OCI-M2 (cell line): Measurements from ENCODE around the gene GSTP1.

Experiments
- DNase-seq: peaks from one replicate; lab custom pipeline; 2025; ENCODE audit not compliant: unreplicated experiment; lab: John Stamatoyannopoulos, UW

GSTP1 gene

GRCh38 chr11:67628710-67629385, 45.2 kb downstream of the GSTP1 start:
- no peak for DNase-seq

DNA sequence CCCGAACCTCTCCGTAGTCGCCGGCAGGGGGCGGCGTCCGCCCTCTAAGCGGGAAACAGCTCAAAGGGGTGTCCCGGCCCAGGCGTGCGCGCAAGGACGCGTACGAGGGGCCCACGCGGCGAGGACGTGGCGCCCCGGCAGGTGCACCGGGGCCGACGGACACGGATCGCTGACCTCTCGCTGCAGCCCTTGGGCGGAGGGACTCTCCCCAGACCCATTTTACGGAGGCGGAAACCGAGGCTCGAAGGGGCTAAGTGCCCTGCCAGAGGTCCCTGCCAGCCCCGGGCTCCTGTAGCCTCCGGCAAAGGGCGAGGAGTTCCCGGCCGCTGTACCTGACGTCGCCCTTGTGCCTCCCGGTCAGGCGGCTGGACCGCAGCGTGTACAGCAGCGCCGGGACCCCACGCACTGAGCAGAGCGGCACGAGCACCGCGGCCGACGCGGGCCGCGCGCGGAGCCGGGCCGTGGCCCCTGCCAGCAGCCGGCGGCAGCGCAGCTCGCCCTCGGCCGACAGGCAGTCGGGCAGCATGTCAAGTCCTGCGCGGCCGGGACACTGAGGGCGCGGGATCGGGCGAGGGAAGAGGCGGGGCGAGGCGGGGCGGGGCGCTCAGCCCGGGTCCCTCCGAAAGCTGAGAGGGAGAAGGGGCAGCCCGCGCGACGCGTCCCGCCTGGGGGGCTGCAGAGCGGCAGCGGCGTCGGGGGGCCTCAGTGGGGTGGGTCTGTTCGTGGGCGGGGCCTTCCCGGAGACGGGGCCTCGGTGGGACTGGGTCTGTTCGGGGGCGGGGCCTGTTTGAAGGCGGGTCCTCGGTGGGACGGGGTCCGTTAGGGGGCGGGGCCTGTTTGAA, 46.0 kb downstream of the GSTP1 start, which contains the start of gene NUDT8:
Gene NUDT8, minus strand, starts transcription at position 552 of the 842 bp plus-strand sequence. Its CDS starts 26 bp downstream, at position 526.
- DNase-seq = no peak

DNA sequence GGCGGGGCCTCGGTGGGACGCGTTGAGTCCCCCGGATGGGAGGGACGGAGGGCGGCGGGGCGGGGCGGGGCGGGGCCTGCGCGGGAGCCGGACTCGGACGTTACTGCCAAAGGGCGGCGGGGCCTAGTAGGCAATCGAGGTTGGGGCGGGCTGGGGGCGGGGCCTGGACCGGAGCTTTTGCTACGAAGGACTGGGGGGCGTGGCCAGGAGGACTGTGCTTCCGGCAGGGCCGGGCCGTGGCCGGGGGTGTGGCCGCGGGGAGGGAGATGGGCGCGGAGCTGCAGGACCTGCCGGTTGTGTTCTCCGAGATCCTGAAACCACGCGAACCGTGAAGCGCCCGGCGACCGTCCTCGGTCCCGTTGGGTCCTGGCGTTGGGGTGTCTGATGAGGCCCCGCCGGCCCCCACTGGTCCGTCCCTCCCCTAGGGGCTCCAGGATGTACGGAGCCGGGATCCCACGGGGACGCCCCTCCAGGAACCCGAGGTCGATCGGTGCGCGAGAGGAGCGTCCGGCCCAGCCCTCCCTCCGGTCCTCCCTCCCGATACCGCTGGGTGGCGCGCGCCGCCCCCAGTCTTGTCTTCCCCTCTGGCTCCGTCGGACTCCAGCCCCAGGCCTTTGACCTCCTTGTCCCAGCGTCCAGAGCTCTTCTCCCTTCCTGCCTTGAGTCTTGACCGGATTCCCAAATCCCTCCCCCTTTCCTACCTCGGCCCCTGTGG, 46.8 kb downstream of the GSTP1 start:
- peak; percentile 71 for DNase-seq

DNA sequence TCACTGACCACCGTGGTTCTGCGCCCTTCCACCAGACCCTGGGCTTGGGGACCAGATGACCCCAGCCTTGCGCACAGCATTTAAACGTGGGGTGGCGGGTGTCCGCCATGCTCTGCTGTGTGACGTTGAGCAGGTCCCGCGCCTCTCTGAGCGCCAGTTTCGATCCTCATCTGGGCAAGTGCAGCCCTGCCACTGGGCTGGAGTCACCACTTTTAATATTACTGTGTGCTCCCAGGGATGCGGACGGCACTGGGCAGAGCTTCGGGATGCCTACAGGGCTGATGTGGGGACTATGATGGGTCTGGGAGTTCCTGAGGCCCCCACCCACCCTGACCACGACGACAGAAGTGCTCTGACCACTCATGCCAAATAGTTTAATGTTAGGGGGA, 47.3 kb downstream of the GSTP1 start:
- DNase-seq = no peak

DNA sequence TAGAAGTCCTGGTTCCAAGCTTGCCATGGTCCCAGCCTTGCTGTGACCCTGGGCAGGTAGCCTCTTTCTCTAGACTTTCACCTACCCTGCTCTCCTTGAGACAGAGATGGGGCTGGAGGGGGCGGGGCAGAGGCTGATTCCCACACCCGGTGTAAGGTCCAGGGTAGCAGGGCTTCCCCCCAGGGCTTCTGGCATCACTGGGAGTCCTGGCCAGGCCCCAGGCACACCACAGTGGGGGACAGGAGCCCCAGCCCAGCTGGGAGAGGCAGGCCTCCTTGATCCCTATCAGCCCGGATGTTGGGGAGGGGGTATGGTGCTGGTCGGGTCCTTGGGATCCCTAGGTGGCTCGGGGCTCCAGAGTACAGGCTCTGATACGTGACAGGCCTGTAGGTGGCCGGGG, 47.8 kb downstream of the GSTP1 start:
- DNase-seq = no peak

GRCh38 chr11:67631853-67632174, 48.2 kb downstream of the GSTP1 start:
- DNase-seq = no peak

DNA sequence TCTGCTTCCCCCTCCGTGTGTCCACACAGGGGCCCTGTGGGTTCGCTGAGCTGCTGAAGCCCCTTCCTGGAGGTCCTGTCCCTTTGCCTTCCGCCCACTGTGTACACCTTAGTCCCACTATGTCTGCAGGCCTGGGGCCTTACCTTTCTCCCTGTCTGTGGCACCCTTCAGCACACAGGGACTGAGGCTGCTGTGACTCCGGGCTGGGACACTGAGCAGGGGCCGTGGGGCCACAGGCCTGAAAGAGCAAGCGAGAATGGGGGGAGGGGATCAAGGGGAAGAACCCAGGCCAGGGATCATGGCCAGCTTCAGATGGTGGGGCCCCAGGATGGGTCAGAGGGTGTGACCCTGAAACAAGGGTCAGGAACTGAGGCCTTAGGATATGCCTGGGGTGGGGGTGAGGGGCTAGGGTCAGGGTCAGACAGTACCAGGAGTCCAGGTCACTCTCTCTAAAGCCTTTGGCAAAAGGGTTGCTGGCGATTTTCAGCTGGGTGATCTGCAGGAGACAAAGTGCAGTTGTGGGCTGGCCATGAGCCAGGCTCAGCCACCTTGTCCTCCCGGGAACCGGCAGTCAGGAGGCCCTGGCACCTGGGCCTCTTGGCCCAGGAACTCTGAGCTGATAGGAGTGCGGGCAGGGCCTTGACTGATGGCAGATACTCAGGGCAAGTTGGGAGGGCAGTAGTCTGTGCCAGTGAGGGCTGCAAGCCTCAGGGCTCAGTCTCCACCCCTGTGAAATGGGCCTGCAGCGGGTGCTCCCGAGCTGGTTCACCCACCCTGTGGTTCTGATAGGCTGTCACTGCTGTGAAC, 48.8 kb downstream of the GSTP1 start:
- no peak for DNase-seq

DNA sequence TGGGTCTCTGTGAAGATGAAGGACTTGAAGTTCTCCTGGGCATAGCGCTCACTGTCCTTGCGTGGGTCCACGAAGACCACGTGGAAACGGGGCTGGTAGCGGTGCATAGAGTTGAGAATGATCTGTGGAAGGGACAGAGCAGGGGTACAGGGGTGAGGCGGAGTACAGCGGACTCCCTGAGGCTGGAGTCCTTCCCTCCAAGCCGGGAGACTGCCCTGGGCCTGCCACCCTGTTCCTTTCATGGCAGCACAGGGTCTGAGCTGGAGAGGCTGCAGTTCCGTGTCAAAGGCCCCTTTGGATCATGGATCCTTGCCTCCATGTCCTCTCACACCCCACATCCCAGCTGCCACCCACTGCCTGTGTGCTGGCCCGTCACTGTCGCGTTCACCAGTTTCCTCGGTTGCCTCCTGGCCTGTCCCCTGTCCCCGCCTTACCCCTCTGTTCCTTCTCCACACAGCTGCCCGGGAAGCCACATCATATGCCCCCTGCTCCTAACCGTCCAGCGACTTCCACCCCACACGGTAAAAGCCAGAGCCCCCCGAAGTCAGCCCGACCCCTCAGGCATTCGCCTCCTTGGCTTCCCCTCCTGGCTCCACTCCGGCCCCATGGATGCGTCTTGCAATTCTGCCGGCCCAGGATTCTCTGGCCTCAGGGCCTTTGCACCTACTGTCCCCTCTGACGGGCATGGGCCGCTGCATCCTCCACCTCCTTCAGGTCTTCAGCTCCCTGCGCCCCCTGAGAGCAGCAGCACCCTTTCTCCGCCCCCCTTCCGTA, 49.6 kb downstream of the GSTP1 start:
- no peak for DNase-seq

- no peak for DNase-seq
These were observed 50.2 kb downstream of the GSTP1 start for GRCh38 chr11:67633758-67634365.

DNA sequence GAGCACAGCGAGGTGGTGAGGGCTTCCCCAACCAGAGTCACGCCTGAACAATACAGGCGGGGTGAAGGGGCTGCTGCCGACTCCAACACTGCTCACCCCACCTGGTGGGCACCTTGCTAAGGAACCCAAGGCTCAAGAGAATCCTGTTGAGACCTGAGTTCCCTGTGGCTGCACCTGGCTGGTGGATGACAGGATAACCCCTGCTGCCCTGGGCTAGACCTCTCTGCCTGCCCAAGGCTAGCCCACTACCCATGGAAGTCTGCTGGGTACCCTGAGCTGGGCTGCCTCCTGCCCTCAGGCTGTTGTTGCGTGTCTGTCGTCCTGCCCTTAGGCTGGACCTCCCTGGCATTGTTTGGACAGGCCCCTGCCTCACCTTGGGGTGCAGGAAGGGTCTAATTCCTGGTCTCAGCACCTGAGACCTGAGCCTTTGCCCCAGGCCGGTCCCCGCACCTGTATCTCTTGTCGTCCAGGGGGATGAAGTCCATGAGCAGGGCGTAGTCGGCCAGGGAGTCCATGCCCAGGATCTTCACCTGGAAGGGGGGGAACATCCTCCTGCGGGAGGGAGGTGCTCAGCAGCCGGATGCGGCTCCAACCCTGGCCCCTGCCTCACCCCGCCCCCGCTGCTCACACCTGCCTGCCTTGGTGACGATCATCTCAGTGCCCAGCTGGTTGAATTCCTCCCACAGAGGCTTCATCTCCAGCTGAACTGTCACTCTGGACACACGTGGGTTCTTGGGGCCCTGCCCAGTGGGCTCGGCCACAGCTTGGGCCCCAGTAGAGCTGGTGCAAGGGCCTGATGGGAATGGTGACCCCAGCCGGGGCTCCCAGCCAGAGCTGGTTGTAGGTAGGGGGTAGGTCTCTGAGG, 51.0 kb downstream of the GSTP1 start:
- DNase-seq = no peak

GRCh38 chr11:67635231-67635521, 51.6 kb downstream of the GSTP1 start:
- no peak for DNase-seq
